ENCODE results near the gene SPNS1.

DNA sequence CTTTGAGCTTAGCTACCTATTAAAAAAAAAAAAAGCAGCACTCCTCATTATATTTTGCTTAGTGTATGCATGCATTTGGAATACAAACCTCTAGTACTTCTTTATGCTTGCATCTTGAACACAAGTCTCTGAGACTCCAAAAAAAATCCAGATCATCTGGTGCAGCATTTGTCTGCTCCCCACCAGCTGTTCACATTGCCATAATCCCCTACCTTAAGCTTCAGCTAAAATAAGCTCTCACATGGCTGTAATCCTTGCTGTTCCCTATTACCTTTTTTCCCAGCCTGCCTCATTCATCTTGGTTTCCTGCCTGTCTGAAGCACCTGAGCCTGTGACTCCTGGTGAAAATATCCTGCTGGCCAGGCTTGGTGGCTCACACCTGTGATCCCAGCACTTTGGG, 31.3 kb upstream of the SPNS1 start:
- TF ChIP-seq, protein P1, sequence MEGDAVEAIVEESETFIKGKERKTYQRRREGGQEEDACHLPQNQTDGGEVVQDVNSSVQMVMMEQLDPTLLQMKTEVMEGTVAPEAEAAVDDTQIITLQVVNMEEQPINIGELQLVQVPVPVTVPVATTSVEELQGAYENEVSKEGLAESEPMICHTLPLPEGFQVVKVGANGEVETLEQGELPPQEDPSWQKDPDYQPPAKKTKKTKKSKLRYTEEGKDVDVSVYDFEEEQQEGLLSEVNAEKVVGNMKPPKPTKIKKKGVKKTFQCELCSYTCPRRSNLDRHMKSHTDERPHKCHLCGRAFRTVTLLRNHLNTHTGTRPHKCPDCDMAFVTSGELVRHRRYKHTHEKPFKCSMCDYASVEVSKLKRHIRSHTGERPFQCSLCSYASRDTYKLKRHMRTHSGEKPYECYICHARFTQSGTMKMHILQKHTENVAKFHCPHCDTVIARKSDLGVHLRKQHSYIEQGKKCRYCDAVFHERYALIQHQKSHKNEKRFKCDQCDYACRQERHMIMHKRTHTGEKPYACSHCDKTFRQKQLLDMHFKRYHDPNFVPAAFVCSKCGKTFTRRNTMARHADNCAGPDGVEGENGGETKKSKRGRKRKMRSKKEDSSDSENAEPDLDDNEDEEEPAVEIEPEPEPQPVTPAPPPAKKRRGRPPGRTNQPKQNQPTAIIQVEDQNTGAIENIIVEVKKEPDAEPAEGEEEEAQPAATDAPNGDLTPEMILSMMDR (conservative IDR thresholded peaks at IDR 0.05 in 1 of 2, IDR thresholded peaks at IDR 0.05 in 1 of 2; ENCODE audit: extremely low read depth in 1 of 2, insufficient read depth in 1 of 2, low read depth in 1 of 2, low read length in 2 of 2) = no peak
- no peak for TF ChIP-seq EZH2 (IDR thresholded peaks at IDR 0.05; ENCODE audit: borderline replicate concordance, low read length)
